Measurements from ENCODE around the gene HMCN2.
"Not testable (repeated sequence)": the region's sequence is repeated elsewhere in the genome, so short reads cannot be mapped to it uniquely, and the experiment has no call there.

Gene HMCN2

GRCh38 chr9:130432796-130433167, 167.2 kb downstream of the HMCN2 start:
- DNase-seq (ENCODE audit: low spot score), result no peak

- DNase-seq (ENCODE audit: low spot score), result peak; percentile 63
Observed at GRCh38 chr9:130433168-130433946, 167.8 kb downstream of the HMCN2 start.

- no peak for DNase-seq (ENCODE audit: low spot score)
Observed at GRCh38 chr9:130433947-130434262, 168.3 kb downstream of the HMCN2 start.

- DNase-seq (ENCODE audit: low spot score), result not testable (repeated sequence)
Observed at GRCh38 chr9:130434656-130435055, 169.1 kb downstream of the HMCN2 start.

GRCh38 chr9:130437011-130437789, 171.6 kb downstream of the HMCN2 start:
- no peak for DNase-seq (ENCODE audit: low spot score)

GRCh38 chr9:130438382-130438981, 172.9 kb downstream of the HMCN2 start:
- no peak for DNase-seq (ENCODE audit: low spot score)

GRCh38 chr9:130441031-130441430, 175.5 kb downstream of the HMCN2 start:
- DNase-seq (ENCODE audit: low spot score), result no peak

GRCh38 chr9:130442746-130443455, 177.3 kb downstream of the HMCN2 start:
- no peak for DNase-seq (ENCODE audit: low spot score)

- no peak for DNase-seq (ENCODE audit: low spot score)
Observed at GRCh38 chr9:130443456-130443801, 177.9 kb downstream of the HMCN2 start.

- no peak for DNase-seq (ENCODE audit: low spot score)
Observed at GRCh38 chr9:130443840-130444492, 178.4 kb downstream of the HMCN2 start.

- peak; percentile 58 for DNase-seq (ENCODE audit: low spot score)
Observed at GRCh38 chr9:130444565-130445221, 179.1 kb downstream of the HMCN2 start, which contains the start of gene ASS1. ASS1 (plus strand) TSS chr9:130444961; CDS start chr9:130452229, 7,268 bp downstream.

GRCh38 chr9:130445268-130445983, 179.9 kb downstream of the HMCN2 start:
- DNase-seq (ENCODE audit: low spot score), result no peak

- no peak for DNase-seq (ENCODE audit: low spot score)
Observed at GRCh38 chr9:130446101-130446861, 180.7 kb downstream of the HMCN2 start.

- no peak for DNase-seq (ENCODE audit: low spot score)
Observed at GRCh38 chr9:130447193-130447816, 181.7 kb downstream of the HMCN2 start.

GRCh38 chr9:130448035-130448624, 182.6 kb downstream of the HMCN2 start:
- no peak for DNase-seq (ENCODE audit: low spot score)

GRCh38 chr9:130448771-130449603, 183.4 kb downstream of the HMCN2 start:
- no peak for DNase-seq (ENCODE audit: low spot score)

- DNase-seq (ENCODE audit: low spot score), result no peak
Observed at GRCh38 chr9:130450344-130451003, 184.9 kb downstream of the HMCN2 start.

- DNase-seq (ENCODE audit: low spot score), result no peak
Observed at GRCh38 chr9:130451004-130451390, 185.4 kb downstream of the HMCN2 start.

Data from germinal center (tissue), 1 donor.